ENCODE results near the gene TMEM219.

TMEM219 gene

GRCh38 chr16:29968205-29968604, 6.3 kb downstream of the TMEM219 start:
- DNase-seq (ENCODE audit: low read depth): no peak
- no peak overlapping the region for H3K4me3 ChIP-seq (ENCODE audit: low read depth, low read length)
- TF ChIP-seq CTCF (IDR thresholded peaks at IDR 0.05; ENCODE audit: control insufficient read depth, extremely low read depth, insufficient read depth): no peak

DNA sequence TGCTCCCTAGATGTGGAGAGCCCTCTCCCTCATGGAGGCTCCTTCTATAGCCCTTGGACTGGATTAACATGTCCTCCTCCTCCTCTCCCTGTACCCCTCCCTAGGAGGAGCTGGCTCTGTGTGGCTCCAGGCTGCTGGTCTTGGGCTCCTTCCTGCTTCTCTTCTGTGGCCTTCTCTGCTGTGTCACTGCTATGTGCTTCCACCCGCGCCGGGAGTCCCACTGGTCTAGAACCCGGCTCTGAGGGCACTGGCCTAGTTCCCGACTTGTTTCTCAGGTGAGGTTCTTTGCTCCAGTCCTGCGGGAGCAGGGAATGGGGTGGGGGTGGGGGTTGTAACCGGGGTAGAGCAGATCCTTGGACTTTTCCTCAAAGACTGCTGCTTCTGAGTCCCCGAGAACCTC, 9.4 kb downstream of the TMEM219 start:
- no peak overlapping the region for H3K4me3 ChIP-seq (ENCODE audit: low read depth, low read length)
- TF ChIP-seq CTCF (IDR thresholded peaks at IDR 0.05; ENCODE audit: control insufficient read depth, extremely low read depth, insufficient read depth): no peak
- no peak for DNase-seq (ENCODE audit: low read depth)

DNA sequence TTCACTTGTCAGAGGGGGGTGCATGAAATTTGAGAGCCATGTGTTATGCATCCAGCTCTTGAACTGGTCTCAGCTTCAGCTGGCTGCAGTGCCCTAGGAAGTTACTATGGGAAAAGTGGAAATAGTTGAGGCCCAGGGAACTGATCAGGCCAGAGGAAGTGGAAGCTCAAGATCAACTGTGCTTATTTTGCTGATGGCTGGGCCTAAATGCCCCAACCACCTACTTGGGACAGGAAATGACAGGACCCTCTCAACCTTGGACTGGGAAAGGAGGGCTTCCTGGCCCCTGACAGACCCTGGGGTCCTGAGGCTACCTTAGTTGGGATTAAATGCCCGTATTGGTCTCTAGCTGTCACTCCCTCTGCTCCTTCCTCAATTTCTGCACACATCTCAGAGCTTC, 10.6 kb downstream of the TMEM219 start:
- no peak overlapping the region for H3K4me3 ChIP-seq (ENCODE audit: low read depth, low read length)
- no peak for DNase-seq (ENCODE audit: low read depth)
- TF ChIP-seq CTCF (IDR thresholded peaks at IDR 0.05; ENCODE audit: control insufficient read depth, extremely low read depth, insufficient read depth): no peak

DNA sequence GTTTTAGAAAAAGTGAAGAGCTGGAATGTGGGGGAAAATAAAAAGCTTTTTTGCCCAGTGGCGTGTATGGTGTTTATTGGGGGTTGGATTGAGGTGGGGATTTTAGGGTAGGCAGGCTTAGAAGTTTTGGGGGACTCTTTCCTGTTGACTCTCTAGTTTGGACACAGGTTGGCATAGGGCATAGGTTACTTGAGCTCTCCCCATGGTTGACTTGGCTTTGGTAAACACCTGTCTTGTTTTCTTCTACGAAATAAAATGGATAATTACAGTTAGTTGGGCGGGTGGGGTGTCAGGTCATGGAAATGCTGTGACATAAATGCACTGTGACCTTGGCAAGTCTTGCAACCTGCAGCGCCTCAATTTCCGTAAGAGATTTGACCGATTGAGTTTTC, 11.1 kb downstream of the TMEM219 start:
- TF ChIP-seq CTCF (IDR thresholded peaks at IDR 0.05; ENCODE audit: control insufficient read depth, extremely low read depth, insufficient read depth): no peak
- no peak overlapping the region for H3K4me3 ChIP-seq (ENCODE audit: low read depth, low read length)
- DNase-seq (ENCODE audit: low read depth): no peak

GRCh38 chr16:29973384-29974246, 11.7 kb downstream of the TMEM219 start, which contains the start of gene TAOK2:
TSS of gene TAOK2 (plus strand) at chr16:29973868. CDS start at chr16:29977773, 3,905 bp downstream.
- peak; percentile 94 for DNase-seq (ENCODE audit: low read depth)
- H3K4me3 ChIP-seq (ENCODE audit: low read depth, low read length): peak within 1 kb of the TSS; percentile 97
- TF ChIP-seq CTCF (IDR thresholded peaks at IDR 0.05; ENCODE audit: control insufficient read depth, extremely low read depth, insufficient read depth): no peak

GRCh38 chr16:29974291-29975133, 12.6 kb downstream of the TMEM219 start:
- H3K4me3 ChIP-seq (ENCODE audit: low read depth, low read length): peak overlapping the region; percentile 97
- no peak for TF ChIP-seq CTCF (IDR thresholded peaks at IDR 0.05; ENCODE audit: control insufficient read depth, extremely low read depth, insufficient read depth)
- DNase-seq (ENCODE audit: low read depth): no peak

All from LNCaP clone FGC (cell line).